ENCODE results near the gene DNASE1L2. TPM values are rescaled to one million over a fixed set of nuclear protein-coding genes. Genes with fewer than 3 reads are reported as not detected.

The DNASE1L2 gene
- total and polyA plus RNA-seq, 2 of the 4 experiments (the other 2 are of a cell fraction): 0.18 to 0.75 TPM

DNA sequence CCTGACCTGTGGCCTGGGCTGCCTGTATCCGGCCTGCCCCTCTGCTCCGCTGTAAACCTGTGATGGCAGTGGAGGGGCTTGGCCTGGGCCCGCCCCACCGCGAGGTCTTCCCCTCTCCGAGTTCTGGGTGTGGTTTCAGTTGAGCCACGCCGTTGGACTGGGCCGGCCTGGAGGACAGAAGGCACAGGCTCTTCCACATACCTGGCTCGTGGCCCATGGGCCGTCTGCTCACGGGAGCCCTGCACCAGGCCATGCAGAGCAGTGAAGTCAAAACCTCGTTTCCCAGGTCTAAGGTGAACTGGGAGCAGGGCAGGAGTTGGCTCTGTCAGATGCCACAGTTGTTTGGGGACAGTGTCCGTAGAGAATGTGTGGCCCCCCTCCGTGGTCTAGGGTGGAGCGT lies 37.2 kb downstream of the DNASE1L2 start:
- Histone ChIP-seq H2BK20ac (ENCODE audit: low read depth, low read length) (no peak overlapping the region), H4K91ac (ENCODE audit: insufficient read depth, low read depth, low read length) (no peak overlapping the region), H3K4ac (ENCODE audit: low read depth, low read length) (no peak overlapping the region), H3K9ac (ENCODE audit: low read depth, low read length) (no peak overlapping the region), H4K8ac (ENCODE audit: low read depth in 2 of 2, low read length in 2 of 2) (no peak overlapping the region), H3K9me1 (ENCODE audit: insufficient read depth, low read length) (peaks cover 7% of the 10 kb centered on the region), H3K4me3 (ENCODE audit: insufficient read depth, low read depth, low read length) (no peak overlapping the region), H3K56ac (ENCODE audit: extremely low read depth, insufficient read depth, low read length) (no peak overlapping the region), H3K79me1 (ENCODE audit: low read depth in 1 of 2, low read length in 2 of 2) (peaks cover 6 to 30% of the 10 kb centered on the region in 2 experiments; a peak in 3 of 4 replicates), H3K9me3 (ENCODE audit: control insufficient read depth, insufficient read depth, low read length) (no peaks in the 10 kb centered on the region), H3K18ac (ENCODE audit: low read depth, low read length) (no peak overlapping the region), H3K4me1 (ENCODE audit: control insufficient read depth, insufficient read depth, low read length) (peaks cover 6% of the 10 kb centered on the region), H2BK5ac (ENCODE audit: low read depth, low read length, poor library complexity, severe bottlenecking) (no peak overlapping the region), H4K20me1 (ENCODE audit: insufficient read depth, low read length) (peaks cover 16% of the 10 kb centered on the region), H2BK15ac (ENCODE audit: low read depth, low read length) (no peak overlapping the region), H3K27ac (ENCODE audit: insufficient read depth, low read length) (no peak overlapping the region), H2BK120ac (ENCODE audit: low read depth, low read length) (no peak overlapping the region), H3K14ac (replicated peaks; ENCODE audit: low read depth, low read length) (no peak overlapping the region), H2AFZ (replicated peaks; ENCODE audit: low read length, poor library complexity) (no peak overlapping the region), H4K5ac (ENCODE audit: low read depth, low read length) (no peak overlapping the region), H3K36me3 (ENCODE audit: control insufficient read depth, insufficient read depth, low read length) (peaks cover 3% of the 10 kb centered on the region; the same call in 1 of the 2 replicates), H3K4me2 (ENCODE audit: low read depth, low read length) (no peak overlapping the region), H2AK9ac (replicated peaks; ENCODE audit: low read depth, low read length, poor library complexity) (no peak overlapping the region), H3K27me3 (ENCODE audit: control insufficient read depth, insufficient read depth, low read length) (peaks cover 6% of the 10 kb centered on the region; the same call in 1 of the 2 replicates), H2AK5ac (ENCODE audit: low read depth, low read length) (no peak overlapping the region), H3K23ac (ENCODE audit: low read depth, low read length) (no peak overlapping the region)
- intact Hi-C loops (cut with micrococcal nuclease) (no loop called here), dilution Hi-C loops (cut with HindIII; ENCODE audit: low sequenced_read_pairs, unreplicated experiment) (no loop called here), in situ Hi-C loops (cut with MboI; ENCODE audit: low sequenced_read_pairs) (loop anchor here (10.0 kb wide), 1 partner anchor 151 kb away; the partner anchor contains the start of gene CCNF)
- BruUV-seq (replicated peaks): no TSS peak
- ChIA-PET CTCF (no interaction called here), POLR2A (ENCODE audit: unreplicated experiment) (no interaction called here)
- 86% methylated on average over 5 of the region's 16 CpGs; no CpG with 5 or more reads in 1 of the 2 experiments for WGBS, 2 experiments (ENCODE audit: extremely low coverage in 2 of 2, insufficient read length in 1 of 2)
- TF ChIP-seq, protein P1, sequence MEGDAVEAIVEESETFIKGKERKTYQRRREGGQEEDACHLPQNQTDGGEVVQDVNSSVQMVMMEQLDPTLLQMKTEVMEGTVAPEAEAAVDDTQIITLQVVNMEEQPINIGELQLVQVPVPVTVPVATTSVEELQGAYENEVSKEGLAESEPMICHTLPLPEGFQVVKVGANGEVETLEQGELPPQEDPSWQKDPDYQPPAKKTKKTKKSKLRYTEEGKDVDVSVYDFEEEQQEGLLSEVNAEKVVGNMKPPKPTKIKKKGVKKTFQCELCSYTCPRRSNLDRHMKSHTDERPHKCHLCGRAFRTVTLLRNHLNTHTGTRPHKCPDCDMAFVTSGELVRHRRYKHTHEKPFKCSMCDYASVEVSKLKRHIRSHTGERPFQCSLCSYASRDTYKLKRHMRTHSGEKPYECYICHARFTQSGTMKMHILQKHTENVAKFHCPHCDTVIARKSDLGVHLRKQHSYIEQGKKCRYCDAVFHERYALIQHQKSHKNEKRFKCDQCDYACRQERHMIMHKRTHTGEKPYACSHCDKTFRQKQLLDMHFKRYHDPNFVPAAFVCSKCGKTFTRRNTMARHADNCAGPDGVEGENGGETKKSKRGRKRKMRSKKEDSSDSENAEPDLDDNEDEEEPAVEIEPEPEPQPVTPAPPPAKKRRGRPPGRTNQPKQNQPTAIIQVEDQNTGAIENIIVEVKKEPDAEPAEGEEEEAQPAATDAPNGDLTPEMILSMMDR (conservative IDR thresholded peaks at IDR 0.05; ENCODE audit: low read depth, low read length): no peak
- TF ChIP-seq SMC3 (IDR thresholded peaks at IDR 0.05; ENCODE audit: low read depth, low read length) (no peak), NFE2L2 (IDR thresholded peaks at IDR 0.05; ENCODE audit: low read depth, low read length) (no peak), MAZ (IDR thresholded peaks at IDR 0.05; ENCODE audit: borderline replicate concordance, low read depth, low read length) (no peak), FOS (IDR thresholded peaks at IDR 0.05; ENCODE audit: low read depth, low read length) (no peak), MAFK (IDR thresholded peaks at IDR 0.05; ENCODE audit: low read depth, low read length) (no peak), POLR2A (IDR thresholded peaks at IDR 0.05; ENCODE audit: low read depth, low read length) (no peak), RAD21 (IDR thresholded peaks at IDR 0.05; ENCODE audit: low read length) (no peak), RFX5 (IDR thresholded peaks at IDR 0.05; ENCODE audit: low read depth, low read length) (no peak)
- TF ChIP-seq, protein P2, sequence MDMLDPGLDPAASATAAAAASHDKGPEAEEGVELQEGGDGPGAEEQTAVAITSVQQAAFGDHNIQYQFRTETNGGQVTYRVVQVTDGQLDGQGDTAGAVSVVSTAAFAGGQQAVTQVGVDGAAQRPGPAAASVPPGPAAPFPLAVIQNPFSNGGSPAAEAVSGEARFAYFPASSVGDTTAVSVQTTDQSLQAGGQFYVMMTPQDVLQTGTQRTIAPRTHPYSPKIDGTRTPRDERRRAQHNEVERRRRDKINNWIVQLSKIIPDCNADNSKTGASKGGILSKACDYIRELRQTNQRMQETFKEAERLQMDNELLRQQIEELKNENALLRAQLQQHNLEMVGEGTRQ (IDR thresholded peaks at IDR 0.05; ENCODE audit: low read depth, low read length): no peak
- no peak for ATAC-seq (ENCODE audit: low read depth)
- DNase-seq: no peak

Data from IMR-90 (cell line).